Bone marrow (tissue), 2 donors: ENCODE measurements around the gene TRIM66.

Experiments used
- DNase-seq, 2 donors: peaks; one replicate each; lab custom pipeline; 2025; lab: John Stamatoyannopoulos, UW

TRIM66 gene

DNA sequence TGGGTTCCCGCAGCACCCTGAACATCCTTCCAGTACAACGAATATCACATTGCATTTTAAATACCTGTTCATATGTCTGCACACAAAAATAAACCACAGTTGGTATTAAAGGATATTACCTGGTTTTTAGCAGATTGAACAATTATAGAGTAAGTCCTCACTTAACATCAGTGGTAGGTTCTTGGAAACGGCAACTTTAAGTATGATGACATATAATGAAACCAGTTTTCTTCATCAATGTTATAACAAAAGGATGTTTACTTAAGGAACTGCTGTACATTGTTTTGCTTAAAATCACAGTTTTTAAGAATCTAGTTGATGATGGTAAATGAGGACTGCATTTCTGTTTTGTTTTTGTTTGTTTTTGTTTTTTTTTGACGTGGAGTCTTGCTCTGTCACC, 28.0 kb downstream of the TRIM66 start:
- no peak for DNase-seq

DNA sequence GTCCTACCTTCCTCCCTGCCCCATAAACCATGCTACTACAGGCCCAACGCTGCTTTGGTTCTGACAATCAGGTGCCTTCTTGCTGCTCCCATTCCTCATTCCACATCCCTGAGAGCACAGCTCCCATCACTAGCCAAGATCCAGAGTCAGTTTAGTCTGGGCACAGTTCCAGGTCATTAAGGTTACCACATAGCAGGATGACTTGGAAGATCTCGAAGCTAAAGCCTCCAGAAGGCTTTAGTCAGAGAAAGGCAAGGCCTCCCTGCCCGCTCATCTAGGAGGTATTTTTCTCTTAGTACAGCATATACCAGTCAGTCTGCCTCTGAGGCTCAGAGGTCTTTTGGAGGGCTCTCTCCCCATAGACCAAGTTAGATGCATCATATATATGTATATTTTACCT, 30.3 kb downstream of the TRIM66 start:
- no peak for DNase-seq

DNA sequence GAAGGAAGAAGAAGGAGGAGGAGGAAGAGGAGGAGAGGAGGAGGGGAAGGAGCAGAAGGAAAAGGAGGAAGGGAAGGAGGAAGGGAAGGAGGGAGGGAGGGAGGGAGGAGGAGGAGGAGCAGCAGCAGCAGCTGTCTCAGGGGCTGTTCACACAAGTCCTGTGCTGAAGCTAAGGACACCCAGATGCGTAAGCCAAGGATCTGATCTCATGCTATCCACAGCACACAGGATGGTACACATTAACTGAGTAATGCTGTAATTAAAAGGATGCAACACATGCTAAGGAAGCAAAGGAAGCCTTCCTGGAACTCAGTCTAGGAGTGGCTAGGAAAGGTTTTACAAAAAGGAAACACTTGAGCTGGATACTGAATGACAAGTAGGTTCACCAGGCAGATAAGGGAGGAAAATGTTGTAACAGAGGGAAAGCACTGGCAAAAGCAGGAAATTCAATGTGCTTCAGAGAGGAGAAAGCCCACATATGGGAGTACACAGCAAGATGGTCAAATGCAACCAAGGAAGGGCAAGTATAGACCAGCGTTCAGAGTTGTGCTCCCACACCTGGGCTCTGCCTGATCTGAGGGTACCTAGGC, 32.0 kb downstream of the TRIM66 start:
- no peak for DNase-seq

DNA sequence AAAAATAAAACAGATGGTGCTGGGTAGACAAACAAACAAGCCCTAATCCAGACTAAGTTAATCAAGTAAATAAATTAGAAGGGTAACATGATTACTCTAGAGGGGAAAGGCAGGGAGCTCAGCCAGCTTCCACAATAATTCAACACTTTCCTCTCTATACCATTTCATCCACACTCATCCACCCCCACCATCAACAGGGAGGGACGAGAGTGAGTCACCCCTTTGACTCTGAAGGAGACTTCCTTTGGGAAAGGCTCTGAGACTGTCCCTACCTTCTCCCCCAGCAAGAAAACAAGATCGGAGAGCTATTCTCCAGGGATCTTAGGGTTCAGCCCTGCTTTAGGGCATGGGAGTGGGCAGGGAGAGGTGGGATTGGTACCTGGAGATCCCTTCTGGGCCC, 33.1 kb downstream of the TRIM66 start:
- DNase-seq, result no peak

DNA sequence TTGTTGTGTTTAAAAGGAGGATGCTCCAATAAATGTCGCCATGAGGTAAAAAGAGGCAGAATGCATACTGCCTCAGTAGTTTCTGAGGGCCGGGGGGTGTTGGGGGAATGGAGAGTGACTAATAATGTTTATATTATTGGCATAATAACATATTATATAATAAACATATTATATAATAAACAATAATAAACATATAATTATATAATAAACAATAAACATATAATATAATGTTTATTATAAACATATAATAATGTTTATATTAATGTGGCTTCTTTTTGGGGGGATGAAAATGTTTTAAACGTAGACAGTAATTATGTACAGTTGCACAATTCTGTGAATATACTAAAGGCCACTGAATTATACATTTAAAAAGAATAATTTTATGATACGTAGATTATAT, 35.6 kb downstream of the TRIM66 start:
- DNase-seq, result no peak

DNA sequence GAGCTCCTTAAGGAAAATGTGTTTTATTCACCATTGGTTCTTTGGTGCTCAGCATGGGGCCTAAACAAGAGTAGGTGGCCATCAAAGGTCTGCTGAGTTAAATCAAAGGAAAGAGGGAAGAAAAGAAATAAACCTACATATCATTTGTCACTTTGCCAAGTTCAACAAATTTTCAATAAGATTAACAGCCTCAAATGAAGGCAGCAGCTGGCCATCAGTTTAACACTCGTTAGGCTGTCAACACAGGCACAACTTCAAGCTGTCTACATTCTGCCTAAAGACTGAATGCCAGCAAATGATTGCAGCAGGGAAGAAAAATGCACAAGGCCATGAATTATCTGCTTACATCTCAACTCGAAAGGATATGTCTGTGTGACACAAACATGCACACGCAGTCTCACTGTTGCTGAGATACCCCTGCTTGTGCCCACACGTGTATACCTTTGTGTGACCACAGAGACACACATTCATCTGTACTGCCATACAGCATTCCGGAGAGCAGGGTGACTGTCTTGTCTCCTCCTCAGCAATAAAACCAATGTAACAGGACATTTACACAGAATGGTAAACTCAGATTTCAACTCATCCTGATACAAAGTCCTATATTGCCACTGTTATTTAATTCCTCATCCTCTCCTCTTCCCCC, 40.1 kb downstream of the TRIM66 start:
- no peak for DNase-seq

DNA sequence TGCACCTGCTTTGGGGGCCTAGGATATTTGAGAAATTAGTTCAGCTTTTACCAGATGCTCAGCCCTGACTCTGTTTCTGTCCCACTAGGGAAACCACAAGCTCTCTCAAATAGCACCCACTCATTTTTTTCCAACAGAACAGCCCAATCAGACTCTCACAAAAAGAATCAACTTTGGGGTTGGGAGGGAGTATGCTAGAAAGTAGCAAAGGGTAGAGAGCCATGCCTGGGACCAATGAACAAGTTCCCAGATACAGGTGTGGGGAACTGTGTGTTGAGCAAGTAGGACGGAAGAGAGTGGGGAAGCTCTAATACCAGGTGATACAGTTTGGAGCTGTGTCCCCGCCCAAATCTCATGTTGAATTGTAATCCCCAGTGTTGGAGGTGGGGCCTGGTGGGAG, 41.1 kb downstream of the TRIM66 start:
- DNase-seq, result no peak

DNA sequence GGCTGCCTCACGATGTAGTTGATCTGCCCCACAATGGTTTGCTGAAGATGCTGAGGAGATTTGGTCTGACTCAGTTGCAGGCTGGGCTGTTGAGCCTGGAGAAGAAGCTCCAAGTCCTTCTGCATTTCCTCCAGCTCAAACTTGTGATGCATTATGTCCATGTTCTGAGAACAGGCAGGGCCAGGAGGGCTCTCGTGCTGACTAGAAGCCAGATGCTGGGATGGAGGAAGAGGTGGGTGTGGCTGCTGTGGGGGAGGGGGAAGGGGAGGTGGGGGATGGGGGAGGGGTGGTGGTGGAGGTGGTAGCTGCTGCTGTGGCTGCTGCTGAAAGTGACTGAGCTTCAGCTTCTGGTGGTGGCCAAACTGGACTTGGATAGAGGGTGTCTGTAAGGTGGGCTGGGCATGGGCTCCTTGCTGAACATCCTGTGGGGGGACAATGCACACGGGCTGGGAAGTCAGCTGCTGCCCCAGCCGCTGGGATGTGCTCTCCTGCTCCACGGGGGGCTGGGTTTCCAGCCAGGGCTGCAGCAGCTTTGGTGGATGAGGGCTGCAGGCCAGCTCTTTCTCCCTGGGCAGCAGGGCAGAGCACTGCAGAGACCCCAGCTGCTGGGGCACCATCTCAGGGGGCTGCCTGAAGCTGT, 42.1 kb downstream of the TRIM66 start:
- no peak for DNase-seq

DNA sequence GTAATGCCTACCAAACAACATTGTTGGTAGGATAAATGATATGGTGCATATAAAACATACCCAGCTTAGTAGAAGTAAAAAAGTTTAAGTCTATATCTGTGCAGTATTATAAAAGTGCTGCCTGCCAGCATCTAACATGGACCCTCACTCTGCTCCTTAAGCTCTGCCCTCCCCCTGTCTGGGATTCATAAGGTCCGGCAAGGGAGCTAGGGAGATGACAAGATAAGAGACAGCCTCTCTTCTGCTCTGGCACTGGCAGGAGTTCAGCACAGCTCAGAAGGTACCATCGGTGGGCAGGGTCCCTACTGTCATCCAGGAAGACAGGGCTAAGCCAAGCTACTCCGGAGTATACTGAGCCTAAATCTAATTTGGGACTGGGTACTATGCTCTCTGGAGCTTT, 42.8 kb downstream of the TRIM66 start:
- DNase-seq, result no peak

DNA sequence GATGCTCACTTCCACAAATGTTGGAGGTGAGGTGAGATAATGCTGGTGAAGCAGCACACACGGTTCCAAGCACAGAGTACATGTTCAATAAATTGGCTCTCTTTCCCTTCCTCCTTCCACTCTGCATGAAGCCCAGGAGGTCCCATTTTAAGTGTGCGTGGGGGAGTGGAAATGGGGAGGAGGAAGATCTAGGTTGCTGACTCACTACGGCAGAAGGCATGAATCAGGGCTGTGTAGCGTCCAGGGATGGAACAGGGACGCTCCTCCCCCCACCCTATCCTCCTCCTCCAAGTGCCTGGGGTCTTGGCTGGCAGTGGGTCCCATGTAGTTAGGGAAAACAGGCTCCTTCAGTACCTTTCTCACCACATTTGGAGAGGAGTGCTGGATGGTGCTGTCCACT, 44.2 kb downstream of the TRIM66 start:
- no peak for DNase-seq

DNA sequence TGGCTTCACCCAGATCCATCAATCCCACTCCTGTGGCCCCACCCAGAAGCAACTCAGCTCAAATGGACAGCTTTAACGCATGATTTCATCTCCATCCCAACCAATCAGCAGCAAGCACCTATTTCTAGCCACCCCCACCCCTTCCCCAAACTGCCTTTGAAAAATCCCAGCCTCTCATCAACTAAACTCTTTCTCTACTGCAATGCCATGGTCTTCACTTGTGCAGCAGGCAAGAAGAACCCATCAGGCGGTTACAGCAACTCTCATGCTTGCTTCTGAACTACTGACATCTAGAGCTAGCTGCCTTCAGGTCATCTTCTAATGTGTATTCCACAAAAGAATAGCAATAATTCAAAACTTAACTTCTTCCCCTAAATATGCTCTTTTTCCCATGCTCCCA, 46.3 kb downstream of the TRIM66 start:
- no peak for DNase-seq

DNA sequence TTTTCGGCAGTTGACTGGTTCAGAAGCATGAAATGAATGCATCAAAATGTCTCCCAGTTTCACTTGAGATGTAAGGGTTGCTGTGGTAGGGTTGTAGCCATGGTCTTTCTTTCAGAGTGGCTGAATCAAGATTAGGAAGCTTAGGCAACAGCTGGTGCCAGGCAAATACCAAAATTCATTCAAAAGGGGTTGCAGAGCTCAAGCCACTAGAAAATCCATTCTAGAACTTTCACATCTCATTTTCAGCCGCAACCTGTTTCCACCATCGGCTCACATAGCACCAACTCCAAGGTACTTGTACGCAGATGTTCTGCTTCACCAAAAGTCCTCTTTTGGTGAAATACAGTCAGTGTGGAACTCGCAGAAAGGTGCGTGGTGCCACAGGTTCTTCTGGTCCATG, 48.0 kb downstream of the TRIM66 start:
- no peak for DNase-seq

DNA sequence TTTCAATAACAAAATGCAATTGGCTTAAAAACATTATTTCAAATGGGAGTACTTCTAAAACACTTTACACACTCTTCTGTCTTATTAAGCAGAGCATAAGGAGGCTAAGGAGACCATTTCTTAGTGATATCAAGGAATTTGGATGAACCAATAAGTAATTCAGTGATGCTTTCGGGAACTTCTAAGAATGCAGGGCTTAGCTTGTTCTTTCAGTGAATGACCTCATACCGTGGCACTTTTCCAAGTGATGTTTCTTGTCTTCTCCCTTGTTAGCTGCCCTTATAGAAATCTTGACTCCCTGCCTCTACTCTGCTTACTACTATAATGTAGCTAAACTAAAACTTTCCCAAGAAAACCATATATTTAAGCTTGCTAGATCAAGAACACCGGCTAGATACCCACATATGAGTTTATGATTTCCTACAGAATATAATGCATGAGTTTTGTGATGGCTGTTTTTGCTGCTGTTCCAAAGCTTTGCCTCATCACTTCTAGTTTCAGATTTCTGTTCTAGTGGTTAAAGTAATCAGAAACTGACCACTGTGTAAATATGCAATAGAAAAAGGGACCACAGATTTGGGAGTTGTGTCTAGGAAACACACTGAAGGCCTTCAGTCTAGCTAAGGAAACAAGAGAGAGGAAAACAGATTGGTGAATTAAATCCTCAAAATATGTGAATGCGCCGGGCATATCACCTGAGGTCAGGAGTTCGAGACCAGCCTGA, 50.9 kb downstream of the TRIM66 start:
- DNase-seq, result no peak

DNA sequence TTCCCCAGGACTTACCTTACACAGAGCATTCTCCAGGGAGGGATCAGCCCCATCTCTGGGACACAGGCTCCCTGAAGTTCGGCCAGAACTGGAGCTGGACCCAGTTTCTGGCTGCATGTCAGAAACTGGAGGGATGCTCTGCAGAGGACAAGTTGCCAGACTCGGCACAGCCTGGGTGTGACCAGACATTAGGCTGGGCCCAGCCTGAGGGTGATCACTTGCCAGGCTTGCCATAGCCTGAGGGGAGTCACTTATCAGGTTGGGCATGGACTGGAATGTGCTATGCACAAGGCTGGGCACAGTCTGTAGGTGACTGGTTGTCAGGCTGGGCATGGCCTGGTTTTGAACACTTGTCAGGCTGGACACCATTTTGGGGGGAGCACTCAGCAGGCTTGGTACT, 57.8 kb downstream of the TRIM66 start:
- no peak for DNase-seq

DNA sequence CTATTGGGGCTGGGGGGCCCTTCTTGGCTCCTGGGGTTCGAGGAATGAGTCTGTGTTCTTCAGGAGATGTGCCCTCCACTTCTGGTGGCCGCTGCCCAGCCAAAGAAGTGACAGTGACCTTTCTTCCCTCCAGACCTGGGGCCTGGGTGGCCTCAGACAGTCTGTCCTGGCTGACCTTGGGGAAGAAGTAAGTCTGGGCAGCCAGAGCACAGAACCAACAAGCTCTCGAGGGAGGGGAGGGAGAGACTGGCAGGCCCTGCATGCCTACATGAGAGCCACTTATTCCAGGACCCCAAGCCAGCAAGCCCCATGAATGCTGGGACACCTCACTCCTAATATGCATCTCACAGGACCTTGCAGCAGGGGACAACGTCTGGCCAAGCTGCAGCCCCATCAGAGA, 61.3 kb downstream of the TRIM66 start:
- DNase-seq, result no peak

DNA sequence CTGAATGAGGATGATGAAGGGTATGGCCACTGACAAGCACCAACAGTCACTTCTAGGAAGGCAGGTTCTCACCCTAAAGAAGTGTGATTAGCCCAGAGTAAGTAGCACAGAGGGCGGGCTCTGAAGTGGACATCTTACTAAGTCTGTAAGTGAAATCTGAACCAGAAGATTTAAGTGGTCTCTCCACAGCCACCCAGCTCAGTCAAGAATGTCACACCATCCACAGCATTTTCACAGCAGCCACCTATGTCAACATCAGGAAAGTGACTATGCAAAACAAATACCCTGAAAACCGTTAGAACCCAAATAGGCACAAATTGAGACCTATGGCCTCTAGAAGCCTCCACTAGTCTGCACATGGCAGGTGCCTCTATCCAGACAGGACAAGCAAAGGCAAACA, 65.4 kb downstream of the TRIM66 start:
- DNase-seq, result no peak

DNA sequence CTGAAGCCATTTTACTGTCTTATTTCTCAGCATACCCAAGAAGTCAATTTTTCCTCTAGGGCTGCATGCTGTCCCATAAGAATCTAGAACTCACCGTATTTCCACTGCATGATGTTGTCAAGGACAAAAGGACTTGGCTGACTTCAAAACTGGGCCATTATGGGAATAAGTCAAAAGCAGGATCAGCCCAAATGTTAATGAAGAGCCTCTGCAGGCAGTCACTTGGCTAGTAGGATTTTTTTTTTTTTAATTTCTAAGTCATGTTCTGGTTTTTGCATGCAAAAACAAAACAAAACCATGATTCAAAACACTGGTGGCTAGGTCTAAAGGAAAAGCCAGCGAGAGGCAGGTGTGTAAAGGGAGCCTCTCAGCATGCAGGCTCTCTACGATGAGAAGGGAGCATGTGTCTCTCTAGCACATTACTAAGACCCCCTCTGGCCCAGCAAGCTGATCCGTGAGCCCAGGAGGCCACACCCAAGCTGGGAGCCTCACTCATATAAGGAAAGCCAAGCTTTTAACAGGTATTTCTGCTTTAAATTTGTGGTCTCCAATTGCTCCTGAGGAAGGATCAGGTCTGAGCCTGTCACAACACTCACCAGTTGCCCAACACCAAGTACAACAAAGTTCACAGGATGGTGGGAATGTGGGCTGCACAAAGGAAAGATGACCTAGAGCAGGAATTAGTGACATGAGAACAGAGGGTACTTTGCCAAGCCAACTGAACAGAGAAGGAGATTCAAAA, 67.0 kb downstream of the TRIM66 start:
- no peak for DNase-seq

DNA sequence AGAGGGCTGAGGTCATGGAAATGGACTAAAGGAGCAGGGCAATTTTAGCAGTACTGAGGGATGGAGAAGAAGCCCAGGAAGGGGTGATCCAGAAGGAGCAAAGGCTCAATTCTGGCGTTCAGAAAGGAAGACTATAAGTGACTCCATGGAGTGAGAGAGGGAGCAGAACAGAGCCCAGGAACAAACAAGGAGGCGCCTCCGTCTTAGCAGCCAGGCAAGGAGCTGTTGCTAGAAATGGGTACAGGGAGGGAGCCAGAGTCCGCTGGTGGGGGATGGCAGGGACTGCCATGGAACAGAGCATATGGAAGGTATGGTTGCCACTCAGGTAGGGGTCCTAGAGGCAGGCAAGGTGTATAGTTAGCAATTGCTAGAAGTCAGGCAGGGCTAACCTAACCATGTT, 68.0 kb downstream of the TRIM66 start:
- DNase-seq, result no peak

DNA sequence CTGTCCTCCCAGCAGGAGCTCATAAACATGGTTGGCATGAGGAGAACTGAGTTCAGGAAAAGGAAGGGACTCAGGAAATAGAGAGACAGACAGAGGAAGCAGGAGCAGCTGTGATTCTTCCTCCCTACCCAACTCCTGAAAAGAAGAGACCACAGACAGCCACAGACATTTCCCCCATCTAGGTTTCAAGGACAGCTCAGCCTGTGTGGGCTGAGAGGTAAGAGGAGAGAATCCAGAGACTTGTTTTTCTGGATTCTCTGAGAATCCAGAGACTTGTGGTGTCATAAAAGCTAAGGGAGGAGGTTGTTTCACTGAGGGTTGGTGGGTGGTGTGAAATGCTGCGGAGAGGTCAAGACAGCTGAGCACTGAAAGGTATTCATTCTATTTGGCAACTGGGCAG, 69.4 kb downstream of the TRIM66 start:
- DNase-seq, result no peak

DNA sequence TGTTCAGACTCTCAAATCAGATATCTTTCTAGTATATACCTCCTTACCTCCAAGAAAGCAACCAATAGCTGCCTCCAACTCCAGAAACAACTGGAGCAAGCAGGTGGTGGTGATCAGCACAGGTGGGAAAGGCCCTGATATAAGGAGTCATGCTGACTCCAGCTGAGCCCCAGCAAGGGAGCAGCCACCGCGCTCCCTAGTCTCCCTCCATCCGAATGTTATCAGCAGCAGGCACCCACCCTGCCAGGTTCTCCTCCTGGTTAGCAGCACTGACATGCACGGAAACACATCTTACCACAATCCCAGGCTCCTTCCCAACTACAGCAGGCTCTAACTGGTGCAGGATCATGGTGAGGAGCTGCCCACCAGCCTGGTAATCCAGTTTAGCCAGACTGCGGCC, 69.9 kb downstream of the TRIM66 start:
- no peak for DNase-seq

DNA sequence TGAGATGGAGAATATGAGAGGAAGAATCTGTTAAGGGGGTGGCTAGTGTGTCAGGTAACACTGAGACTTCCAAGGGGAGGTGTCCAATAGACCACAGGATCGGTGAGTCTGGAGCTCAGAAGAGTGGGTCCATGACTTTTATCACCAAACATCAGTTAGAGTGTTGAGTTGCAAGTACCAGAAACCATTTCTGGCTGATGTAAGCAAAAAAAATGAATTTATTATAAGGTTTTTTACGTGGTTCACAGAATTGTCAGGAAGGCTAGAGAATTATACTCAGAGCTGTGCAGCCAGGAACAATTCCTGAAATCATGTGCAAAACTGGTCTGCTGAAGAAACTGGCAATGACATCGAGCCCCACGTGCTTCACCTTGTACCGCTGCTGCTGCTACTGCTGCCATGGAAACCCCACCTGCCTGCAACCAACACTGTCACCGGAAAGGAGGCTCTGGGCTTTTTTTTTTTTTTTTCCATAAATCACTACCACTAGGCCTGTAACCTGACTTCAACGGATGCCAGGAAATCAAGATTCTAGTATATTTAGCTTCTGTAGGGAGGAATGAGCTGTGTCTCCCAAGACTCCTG, 71.8 kb downstream of the TRIM66 start:
- no peak for DNase-seq

DNA sequence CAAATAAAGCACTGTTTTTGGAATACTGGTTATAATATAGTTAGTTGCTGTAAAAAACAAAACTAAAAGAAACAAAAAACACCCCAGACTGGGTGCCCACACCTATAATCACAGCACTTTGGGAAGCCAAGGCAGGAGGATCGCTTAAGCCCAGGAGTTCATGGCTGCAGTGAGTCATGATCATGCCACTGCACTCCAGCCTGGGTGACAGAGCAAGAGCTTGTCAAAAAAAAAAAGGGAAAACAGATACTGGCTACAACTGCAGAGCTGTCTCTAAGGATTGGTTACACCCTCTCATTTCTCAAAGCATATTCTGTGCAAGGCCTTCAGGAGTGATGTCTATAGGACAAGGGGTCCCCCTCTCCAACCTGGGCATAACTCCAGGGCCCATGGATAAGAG, 73.8 kb downstream of the TRIM66 start:
- no peak for DNase-seq
